ENCODE measurements around the gene NUTF2.
"Not testable (repeated sequence)": the region's sequence is repeated elsewhere in the genome, so short reads cannot be mapped to it uniquely, and the experiment has no call there.

Gene NUTF2

GRCh38 chr16:67841198-67841815 lies 5.4 kb upstream of the NUTF2 start:
- DNase-seq: no peak

GRCh38 chr16:67841816-67842508 lies 4.8 kb upstream of the NUTF2 start, which contains the start of gene THAP11:
Gene THAP11, plus strand, starts transcription at chr16:67842320. Its CDS starts 235 bp downstream, at chr16:67842555.
- DNase-seq: peak; percentile 97

GRCh38 chr16:67842509-67843342 lies 4.0 kb upstream of the NUTF2 start:
- DNase-seq: peak; percentile 61

- no peak for DNase-seq
Measured at GRCh38 chr16:67843343-67843765, 3.4 kb upstream of the NUTF2 start.

GRCh38 chr16:67844497-67844896 lies 2.2 kb upstream of the NUTF2 start:
- no peak for DNase-seq

GRCh38 chr16:67845291-67846062 lies 1.3 kb upstream of the NUTF2 start:
- DNase-seq: no peak

- no peak for DNase-seq
Measured at GRCh38 chr16:67846063-67846319, 742 bp upstream of the NUTF2 start.

GRCh38 chr16:67847064-67847861 lies 530 bp downstream of the NUTF2 start, which contains the start of gene CENPT:
Gene CENPT, minus strand, starts transcription at chr16:67847693. Its CDS starts 13,834 bp downstream, at chr16:67833859.
- peak; percentile 87 for DNase-seq

GRCh38 chr16:67848118-67848517 lies 1.4 kb downstream of the NUTF2 start:
- no peak for DNase-seq

GRCh38 chr16:67853670-67854069 lies 6.9 kb downstream of the NUTF2 start:
- DNase-seq: no peak

- no peak for DNase-seq
Measured at GRCh38 chr16:67855789-67856188, 9.1 kb downstream of the NUTF2 start.

GRCh38 chr16:67856927-67857546 lies 10.3 kb downstream of the NUTF2 start:
- no peak for DNase-seq

- DNase-seq: peak; percentile 43
Measured at GRCh38 chr16:67857547-67858233, 11.0 kb downstream of the NUTF2 start.

- DNase-seq: no peak
Measured at GRCh38 chr16:67858500-67858899, 11.8 kb downstream of the NUTF2 start.

- peak; percentile 32 for DNase-seq
Measured at GRCh38 chr16:67860589-67861398, 14.1 kb downstream of the NUTF2 start.

GRCh38 chr16:67861877-67862276 lies 15.1 kb downstream of the NUTF2 start:
- DNase-seq: no peak

- DNase-seq: no peak
Measured at GRCh38 chr16:67862623-67863583, 16.2 kb downstream of the NUTF2 start.

GRCh38 chr16:67864044-67864443 lies 17.3 kb downstream of the NUTF2 start:
- not testable (repeated sequence) for DNase-seq

- no peak for DNase-seq
Measured at GRCh38 chr16:67864594-67864993, 17.9 kb downstream of the NUTF2 start.
